PC-3 (cell line): ENCODE data around the gene COL13A1.

ENCODE experiments used
- CTCF ChIP-seq: fragments of 300-600 bp; sonication (generic); conservative IDR thresholded peaks from 2 replicates; pipeline ENCODE4 v1.5.1; 2017; ENCODE audit warnings: antibody characterized with exemption, low read depth, mild to moderate bottlenecking, low read length
- EZH2 ChIP-seq: fragments of 300-600 bp; sonication (generic); IDR thresholded peaks from one replicate; pipeline ENCODE4 v1.6.1; 2017; ENCODE audit warnings: antibody characterized with exemption, mild to moderate bottlenecking, low read length; ENCODE audit not compliant: unreplicated experiment
- EZH2phosphoT487 ChIP-seq: fragments of 300-600 bp; sonication (generic); IDR thresholded peaks from 2 replicates; pipeline ENCODE4 v1.6.1; 2018; ENCODE audit warnings: mild to moderate bottlenecking, antibody characterized with exemption, low read length, borderline replicate concordance

GRCh38 chr10:69855346-69856111 is 53.8 kb downstream of the COL13A1 start:
- TF ChIP-seq EZH2 (no peak), CTCF (no peak), EZH2phosphoT487 (no peak)
